Suprapubic skin (tissue), 3 donors: ENCODE measurements around the gene PRRT1.

Experiments used
- CTCF ChIP-seq, 2 donors: fragments of 200-600 bp in 1 of 2; fragments of 450-650 bp in 1 of 2; sonication (generic) in 1 of 2; IDR thresholded peaks; one replicate each; pipeline ENCODE4 v1.5.1; 2016 to 2019; ENCODE audit warnings: antibody characterized with exemption in 2 of 2, mild to moderate bottlenecking in 1 of 2, moderate library complexity in 1 of 2
- EP300 ChIP-seq: sonication (generic); formaldehyde crosslinking; IDR thresholded peaks from one replicate; pipeline ENCODE4 v1.6.1; 2017; ENCODE audit warnings: antibody characterized with exemption
- POLR2A ChIP-seq, 2 donors: fragments of 450-650 bp; IDR thresholded peaks; one replicate each; pipeline ENCODE4 v1.6.1; 2017; ENCODE audit warnings: antibody characterized with exemption in 2 of 2, mild to moderate bottlenecking in 2 of 2, moderate library complexity in 2 of 2

- TF ChIP-seq CTCF (IDR thresholded peaks at IDR 0.05) (no peak), POLR2A (IDR thresholded peaks at IDR 0.05) (no peak), EP300 (no peak)
Measured at GRCh38 chr6:32112431-32112980, 39.2 kb downstream of the PRRT1 start.
